Lower lobe of right lung (tissue), 2 donors: ENCODE data around the gene PLD1. TPM values are rescaled to one million over a fixed set of nuclear protein-coding genes. Genes with fewer than 3 reads are reported as not detected.

Experiments used
- ATAC-seq, 2 donors: fragments of 200-7000 bp; cut with Tn5 transposase; one replicate each; pipeline ENCODE4 v1.9.1; 2020 to 2022; ENCODE audit warnings: mild to moderate bottlenecking in 2 of 2, moderate library complexity in 2 of 2
- DNase-seq: peaks from one replicate; pipeline ENCODE4 v3.0.0-alpha.2; 2020
- H3K27ac ChIP-seq: fragments of 200-600 bp; one replicate; pipeline ENCODE4 v1.8.0; 2022
- H3K27me3 ChIP-seq: fragments of 200-600 bp; one replicate; pipeline ENCODE4 v1.8.0; 2022; ENCODE audit warnings: low read depth
- H3K36me3 ChIP-seq: fragments of 200-600 bp; one replicate; pipeline ENCODE4 v1.8.0; 2022; ENCODE audit warnings: mild to moderate bottlenecking
- H3K4me1 ChIP-seq: fragments of 200-600 bp; one replicate; pipeline ENCODE4 v1.8.0; 2022
- H3K4me3 ChIP-seq: fragments of 200-600 bp; one replicate; pipeline ENCODE4 v1.8.0; 2022; ENCODE audit warnings: mild to moderate bottlenecking
- H3K9me3 ChIP-seq: fragments of 200-600 bp; one replicate; pipeline ENCODE4 v1.8.0; 2022
- intact Hi-C: fragments of 100-400 bp; cut with DNase I; formaldehyde crosslinking; loops from one replicate; pipeline ENCODE4 v1.11.0; 2022
- total RNA-seq: library from RNA; stranded (reverse); fragmentation: NEBNext Ultra II Directional; extraction: Animal tissue kit (Norgen Biotek cat#: 25700); gene quantifications from one replicate; pipeline ENCODE4 v1.2.1, GENCODE V29; 2021
- TF ChIP-seq, protein P1 (sequence below): fragments of 200-600 bp; IDR thresholded peaks from one replicate; pipeline ENCODE4 v1.8.0; 2022; ENCODE audit warnings: antibody characterized with exemption, mild to moderate bottlenecking
- donor health status: DM: no; HTN: yes; CAD: no; lungs with severe emphysema.

PLD1 gene
- total RNA-seq, 1 donor from 2014 or later = 27.7 TPM

DNA sequence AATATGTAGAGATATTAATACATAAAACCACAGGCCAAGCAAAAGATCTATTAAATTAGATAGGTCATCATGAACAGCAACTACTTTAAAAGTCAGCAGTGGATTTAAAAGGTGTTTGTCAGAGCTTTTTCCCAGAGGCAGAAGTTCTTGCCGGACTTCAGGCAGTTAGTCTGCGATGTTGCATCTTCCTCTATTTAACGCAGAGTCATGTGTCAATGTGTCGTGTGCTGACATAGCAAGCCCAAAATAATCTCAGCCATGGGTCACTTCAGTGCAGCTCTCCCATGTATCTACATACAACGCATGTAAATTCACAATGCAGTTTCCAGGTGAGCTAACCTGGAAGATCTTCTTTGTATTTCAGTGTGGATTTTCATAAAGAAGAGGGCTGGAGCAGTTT is 24.8 kb upstream of the PLD1 start:
- Histone ChIP-seq H3K27ac (no peak overlapping the region), H3K9me3 (no peaks in the 10 kb centered on the region), H3K4me3 (no peak overlapping the region), H3K4me1 (peaks cover 45% of the 10 kb centered on the region), H3K36me3 (no peaks in the 10 kb centered on the region), H3K27me3 (no peaks in the 10 kb centered on the region)
- DNase-seq (no peak), ATAC-seq (peak; percentile 40 to 60)
- TF ChIP-seq, protein P1, sequence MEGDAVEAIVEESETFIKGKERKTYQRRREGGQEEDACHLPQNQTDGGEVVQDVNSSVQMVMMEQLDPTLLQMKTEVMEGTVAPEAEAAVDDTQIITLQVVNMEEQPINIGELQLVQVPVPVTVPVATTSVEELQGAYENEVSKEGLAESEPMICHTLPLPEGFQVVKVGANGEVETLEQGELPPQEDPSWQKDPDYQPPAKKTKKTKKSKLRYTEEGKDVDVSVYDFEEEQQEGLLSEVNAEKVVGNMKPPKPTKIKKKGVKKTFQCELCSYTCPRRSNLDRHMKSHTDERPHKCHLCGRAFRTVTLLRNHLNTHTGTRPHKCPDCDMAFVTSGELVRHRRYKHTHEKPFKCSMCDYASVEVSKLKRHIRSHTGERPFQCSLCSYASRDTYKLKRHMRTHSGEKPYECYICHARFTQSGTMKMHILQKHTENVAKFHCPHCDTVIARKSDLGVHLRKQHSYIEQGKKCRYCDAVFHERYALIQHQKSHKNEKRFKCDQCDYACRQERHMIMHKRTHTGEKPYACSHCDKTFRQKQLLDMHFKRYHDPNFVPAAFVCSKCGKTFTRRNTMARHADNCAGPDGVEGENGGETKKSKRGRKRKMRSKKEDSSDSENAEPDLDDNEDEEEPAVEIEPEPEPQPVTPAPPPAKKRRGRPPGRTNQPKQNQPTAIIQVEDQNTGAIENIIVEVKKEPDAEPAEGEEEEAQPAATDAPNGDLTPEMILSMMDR = no peak
- intact Hi-C loops = no loop called here

DNA sequence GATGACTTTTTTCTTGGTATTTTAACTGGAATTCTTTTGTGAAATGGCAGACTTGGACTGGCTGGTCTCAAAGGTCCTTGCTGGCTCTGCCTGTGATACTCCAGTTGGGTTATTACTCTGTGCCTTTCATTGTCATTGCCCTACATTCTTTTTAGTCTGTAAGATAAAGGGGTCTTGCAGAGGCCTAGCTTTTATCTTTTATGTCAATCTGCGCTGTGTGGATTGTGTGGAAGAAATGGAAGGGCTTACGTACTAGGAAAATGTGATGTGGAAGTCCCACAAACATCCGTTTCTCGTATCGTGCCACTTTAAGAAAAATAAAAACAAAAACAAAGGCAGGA is 24.1 kb upstream of the PLD1 start:
- H3K27me3 ChIP-seq = no peaks in the 10 kb centered on the region
- intact Hi-C loops = no loop called here
- H3K36me3 ChIP-seq = no peaks in the 10 kb centered on the region
- no peaks in the 10 kb centered on the region for H3K9me3 ChIP-seq
- TF ChIP-seq, protein P1 = no peak
- H3K4me3 ChIP-seq = no peak overlapping the region
- no peak for ATAC-seq
- H3K4me1 ChIP-seq = peaks cover 52% of the 10 kb centered on the region
- H3K27ac ChIP-seq = no peak overlapping the region
- DNase-seq = no peak

- Histone ChIP-seq H3K27ac (no peak overlapping the region), H3K4me1 (peaks cover 55% of the 10 kb centered on the region), H3K9me3 (no peaks in the 10 kb centered on the region), H3K36me3 (no peaks in the 10 kb centered on the region), H3K4me3 (no peak overlapping the region), H3K27me3 (no peaks in the 10 kb centered on the region)
- intact Hi-C loops = no loop called here
- ATAC-seq (peak; percentile 59 to 73), DNase-seq (no peak)
- TF ChIP-seq, protein P1 = peak; percentile 47
Measured at GRCh38 chr3:171833789-171834460, 23.6 kb upstream of the PLD1 start.

DNA sequence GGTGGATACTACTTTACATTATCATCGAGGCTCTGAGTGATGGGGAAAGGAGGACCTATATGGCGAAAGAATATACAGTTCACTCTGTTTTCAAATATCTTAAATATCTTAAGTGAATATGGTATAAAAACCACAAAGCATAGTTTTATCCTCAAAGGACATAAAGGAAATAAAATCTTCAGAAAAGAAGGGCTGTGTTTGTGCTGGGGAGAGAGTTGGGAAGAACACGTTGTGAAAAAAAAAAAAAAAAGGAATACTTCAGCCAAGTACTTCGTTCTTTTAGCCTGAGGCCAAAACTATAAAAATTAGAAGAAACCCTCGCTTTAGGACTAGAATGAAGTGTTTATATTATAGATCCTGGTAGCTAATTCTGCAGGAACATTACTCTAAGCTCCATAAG is 22.7 kb upstream of the PLD1 start:
- ATAC-seq = no peak
- H3K27ac ChIP-seq = no peak overlapping the region
- H3K4me1 ChIP-seq = peaks cover 51% of the 10 kb centered on the region

DNA sequence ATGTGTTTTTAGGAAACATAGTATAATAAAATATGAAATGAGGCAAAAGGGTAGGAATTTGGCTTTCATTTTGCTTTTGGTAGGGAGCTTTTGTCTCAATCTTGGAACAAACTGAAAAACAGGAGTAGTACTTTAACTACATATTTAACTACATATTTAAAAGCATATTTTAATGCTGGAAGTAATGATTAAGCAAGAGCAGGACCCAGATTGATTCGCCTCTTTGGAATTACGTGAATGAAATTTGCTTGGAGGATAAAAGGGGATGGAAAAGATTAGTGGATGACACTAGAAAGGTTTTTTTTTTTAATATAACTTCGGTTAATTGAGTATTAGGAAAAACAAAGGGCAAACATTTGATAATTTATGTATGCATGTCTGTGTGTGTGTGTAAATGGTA is 21.7 kb upstream of the PLD1 start:
- H3K27me3 ChIP-seq = no peaks in the 10 kb centered on the region
- H3K4me1 ChIP-seq = peaks cover 47% of the 10 kb centered on the region
- no peaks in the 10 kb centered on the region for H3K36me3 ChIP-seq
- no peak overlapping the region for H3K27ac ChIP-seq
- H3K4me3 ChIP-seq = no peak overlapping the region
- DNase-seq = no peak
- TF ChIP-seq, protein P1 = no peak
- no peaks in the 10 kb centered on the region for H3K9me3 ChIP-seq
- ATAC-seq = no peak
- intact Hi-C loops = no loop called here

More for the DNA sequence above, 22.7 kb upstream of the PLD1 start:
- TF ChIP-seq, protein P1 = no peak
- no peak overlapping the region for H3K4me3 ChIP-seq
- intact Hi-C loops = no loop called here
- no peaks in the 10 kb centered on the region for H3K36me3 ChIP-seq
- no peak for DNase-seq
- no peaks in the 10 kb centered on the region for H3K27me3 ChIP-seq
- H3K9me3 ChIP-seq = no peaks in the 10 kb centered on the region

DNA sequence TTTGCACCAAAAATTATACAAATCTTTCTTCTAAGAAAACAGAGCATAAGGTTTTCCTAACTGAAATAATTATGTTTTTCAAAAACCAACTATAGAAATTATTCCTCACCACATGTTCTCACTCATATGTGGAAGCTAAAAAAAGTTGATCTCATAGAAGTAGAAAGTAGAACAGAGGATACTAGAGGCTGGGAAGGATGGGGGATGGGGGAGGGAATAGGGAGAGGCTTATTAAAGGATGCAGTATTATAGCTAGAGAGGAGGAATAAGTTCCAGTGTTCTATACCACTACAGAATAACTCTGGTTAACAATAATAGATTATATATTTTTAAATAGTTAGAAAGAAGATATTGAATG is 20.2 kb upstream of the PLD1 start:
- no peak for ATAC-seq
- peaks cover 49% of the 10 kb centered on the region for H3K4me1 ChIP-seq
- H3K9me3 ChIP-seq = no peaks in the 10 kb centered on the region
- H3K27ac ChIP-seq = peak overlapping the region; percentile 3
- TF ChIP-seq, protein P1 = no peak
- no peak for DNase-seq
- no peaks in the 10 kb centered on the region for H3K36me3 ChIP-seq
- intact Hi-C loops = no loop called here
- no peak overlapping the region for H3K4me3 ChIP-seq
- H3K27me3 ChIP-seq = no peaks in the 10 kb centered on the region
